Neuronal stem cell (in vitro differentiated cells): ENCODE measurements around the gene B3GALNT2.
A peak's percentile ranks its signal among the peaks of the same experiment; 100 is the strongest.

Source experiments
- DNase-seq: peaks from one replicate; pipeline ENCODE4 v3.0.0-alpha.2; 2013; ENCODE audit warnings: low spot score
- H2AFZ ChIP-seq: one replicate; pipeline ENCODE4 v1.6.1; 2013; ENCODE audit warnings: mild to moderate bottlenecking, low read length, inconsistent platforms
- H2AK5ac ChIP-seq: 2 replicates; pipeline ENCODE4 v1.6.1; 2013; ENCODE audit warnings: low read depth, mild to moderate bottlenecking, inconsistent platforms, low read length, moderate library complexity, mixed read lengths
- H2BK120ac ChIP-seq: 2 replicates; pipeline ENCODE4 v1.6.1; 2013; ENCODE audit warnings: low read depth, mild to moderate bottlenecking, inconsistent platforms, low read length, moderate library complexity, mixed read lengths
- H2BK12ac ChIP-seq: one replicate; pipeline ENCODE4 v1.6.1; 2013; ENCODE audit warnings: low read length, inconsistent platforms
- H2BK15ac ChIP-seq: 2 replicates; pipeline ENCODE4 v1.6.1; 2013; ENCODE audit warnings: mild to moderate bottlenecking, low read length, inconsistent platforms, mixed read lengths
- H2BK5ac ChIP-seq: one replicate; pipeline ENCODE4 v1.6.1; 2013; ENCODE audit warnings: inconsistent platforms, mild to moderate bottlenecking, low read length, moderate library complexity
- H3K14ac ChIP-seq: one replicate; pipeline ENCODE4 v1.6.1; 2013; ENCODE audit warnings: low read length, inconsistent platforms
- H3K18ac ChIP-seq: 2 replicates; pipeline ENCODE4 v1.6.1; 2013; ENCODE audit warnings: low read length, inconsistent platforms
- H3K23ac ChIP-seq: 2 replicates; pipeline ENCODE4 v1.6.1; 2013; ENCODE audit warnings: low read depth, mild to moderate bottlenecking, mixed read lengths, low read length, inconsistent platforms; ENCODE audit not compliant: poor library complexity
- H3K27ac ChIP-seq: replicated peaks from 3 replicates; pipeline ENCODE4 v1.5.1; 2013; ENCODE audit warnings: low read length, inconsistent platforms
- H3K27me3 ChIP-seq, 3 experiments: 2 replicates each; pipeline ENCODE4 v1.6.1; 2013; ENCODE audit warnings: low read length in 3 of 3, mild to moderate bottlenecking in 2 of 3, inconsistent platforms in 1 of 3, low read depth in 1 of 3, mixed read lengths in 1 of 3, moderate library complexity in 1 of 3; ENCODE audit not compliant: control insufficient read depth in 3 of 3, insufficient read depth in 3 of 3
- H3K36me3 ChIP-seq, 2 donors: replicated peaks in 1 of 2; 2 replicates each; pipeline ENCODE4 v1.6.1; 2013; ENCODE audit warnings: low read length in 2 of 2; ENCODE audit not compliant: control insufficient read depth in 2 of 2, insufficient read depth in 2 of 2
- H3K4ac ChIP-seq: 2 replicates; pipeline ENCODE4 v1.6.1; 2013; ENCODE audit warnings: inconsistent platforms, mild to moderate bottlenecking, low read length, moderate library complexity
- H3K4me1 ChIP-seq, 2 donors: 1 replicate in 1 of 2; 2 replicates in 1 of 2; pipeline ENCODE4 v1.6.1; 2013; ENCODE audit warnings: low read length in 2 of 2, low read depth in 1 of 2; ENCODE audit not compliant: control insufficient read depth in 2 of 2, insufficient read depth in 1 of 2
- H3K4me2 ChIP-seq: one replicate; pipeline ENCODE4 v1.6.1; 2013; ENCODE audit warnings: mild to moderate bottlenecking, low read length, inconsistent platforms; ENCODE audit not compliant: insufficient read depth, poor library complexity, severe bottlenecking
- H3K4me3 ChIP-seq, 2 donors: 2 replicates each; pipeline ENCODE4 v1.5.1; 2013; ENCODE audit warnings: low read length in 2 of 2, mild to moderate bottlenecking in 2 of 2, inconsistent platforms in 1 of 2, moderate library complexity in 1 of 2
- H3K79me1 ChIP-seq: one replicate; pipeline ENCODE4 v1.6.1; 2013; ENCODE audit warnings: low read depth, mild to moderate bottlenecking, inconsistent platforms, low read length, moderate library complexity
- H3K9ac ChIP-seq: one replicate; pipeline ENCODE4 v1.6.1; 2013; ENCODE audit warnings: mild to moderate bottlenecking, low read depth, low read length, inconsistent platforms; ENCODE audit not compliant: poor library complexity
- H3K9me3 ChIP-seq, 2 donors: replicated peaks in 1 of 2; 2 replicates each; pipeline versions ENCODE3 to v1.6.1; 2013; ENCODE audit warnings: low read length in 2 of 2, mild to moderate bottlenecking in 2 of 2, inconsistent platforms in 1 of 2, low read depth in 1 of 2, mixed read lengths in 1 of 2, moderate library complexity in 1 of 2; ENCODE audit not compliant: control insufficient read depth in 2 of 2, insufficient read depth in 1 of 2
- H4K8ac ChIP-seq: one replicate; pipeline ENCODE4 v1.6.1; 2013; ENCODE audit warnings: low read depth, mild to moderate bottlenecking, inconsistent platforms, low read length, moderate library complexity
- H4K91ac ChIP-seq: one replicate; pipeline ENCODE4 v1.6.1; 2013; ENCODE audit warnings: low read length, low read depth, mild to moderate bottlenecking, inconsistent platforms; ENCODE audit not compliant: poor library complexity
- WGBS, 2 donors: extraction: QIAGEN DNeasy Blood & Tissue Kit; methylation state at CpG; one replicate each; pipeline ENCODE4 v1.1.7; 2013; ENCODE audit warnings: missing lambda C conversion rate in 2 of 2, mixed read lengths in 1 of 2; ENCODE audit not compliant: insufficient read length in 2 of 2, insufficient replicate concordance in 1 of 2; ENCODE audit errors: extremely low coverage in 2 of 2; 5-methylcytosine and 5-hydroxymethylcytosine counted together

Gene B3GALNT2

GRCh38 chr1:235507623-235508022 lies 3.4 kb upstream of the B3GALNT2 start:
- no peak for DNase-seq
- H4K8ac ChIP-seq: no peak overlapping the region
- no peak overlapping the region for H4K91ac ChIP-seq
- H3K9me3 ChIP-seq: no peaks in the 10 kb centered on the region
- no peak overlapping the region for H2BK15ac ChIP-seq
- no CpG with 5 or more reads among the region's 3 CpGs for WGBS, 2 donors
- no peak overlapping the region for H3K23ac ChIP-seq
- H2BK120ac ChIP-seq: no peak overlapping the region
- H2AFZ ChIP-seq: no peak overlapping the region
- H3K36me3 ChIP-seq: no peaks in the 10 kb centered on the region
- H2BK12ac ChIP-seq: no peak overlapping the region
- no peak overlapping the region for H3K18ac ChIP-seq
- no peak overlapping the region for H2AK5ac ChIP-seq
- no peak overlapping the region for H3K4me3 ChIP-seq
- no peaks in the 10 kb centered on the region for H3K27me3 ChIP-seq
- no peaks in the 10 kb centered on the region for H3K4me1 ChIP-seq
- H2BK5ac ChIP-seq: no peak overlapping the region
- H3K4me2 ChIP-seq: no peak overlapping the region
- no peak overlapping the region for H3K27ac ChIP-seq
- no peaks in the 10 kb centered on the region for H3K79me1 ChIP-seq
- H3K14ac ChIP-seq: no peak overlapping the region
- no peak overlapping the region for H3K4ac ChIP-seq
- H3K9ac ChIP-seq: no peak overlapping the region

GRCh38 chr1:235504494-235505222 lies 406 bp upstream of the B3GALNT2 start:
- Histone ChIP-seq H3K36me3 (peaks cover 0 to 4% of the 10 kb centered on the region in 2 donors), H3K9me3 (no peaks in the 10 kb centered on the region), H3K18ac (peak overlapping the region; percentile 99), H3K9ac (peak overlapping the region; percentile 94), H3K4me1 (peaks cover 0 to 3% of the 10 kb centered on the region in 2 donors), H3K23ac (peak overlapping the region; percentile 91), H4K8ac (no peak overlapping the region), H2AK5ac (no peak overlapping the region), H3K27me3 (no peaks in the 10 kb centered on the region), H2BK12ac (no peak overlapping the region), H4K91ac (no peak overlapping the region), H3K4me3 (peak overlapping the region; percentile 71 to 85), H2AFZ (peak overlapping the region; percentile 94), H3K4ac (no peak overlapping the region), H3K27ac (peak overlapping the region; percentile 97), H2BK5ac (peak overlapping the region; percentile 95), H3K14ac (no peak overlapping the region), H3K79me1 (no peaks in the 10 kb centered on the region), H2BK120ac (peak overlapping the region; percentile 82), H3K4me2 (peak overlapping the region; percentile 78), H2BK15ac (peak overlapping the region; percentile 21)
- peak; percentile 100 for DNase-seq
- no CpG with 5 or more reads among the region's 61 CpGs for WGBS, 2 donors

- Histone ChIP-seq H2BK12ac (no peak overlapping the region), H2AFZ (peak overlapping the region; percentile 93), H3K79me1 (no peaks in the 10 kb centered on the region), H3K9ac (peak overlapping the region; percentile 94), H3K27me3 (no peaks in the 10 kb centered on the region), H3K14ac (peak overlapping the region; percentile 56), H3K4me3 (peak overlapping the region; percentile 71 to 97), H3K4me2 (peak overlapping the region; percentile 69), H3K4me1 (peaks cover 0 to 3% of the 10 kb centered on the region in 2 donors), H3K36me3 (peaks cover 0 to 4% of the 10 kb centered on the region in 2 donors), H3K23ac (peak overlapping the region; percentile 91), H3K4ac (no peak overlapping the region), H3K18ac (peak overlapping the region; percentile 86), H4K8ac (no peak overlapping the region), H4K91ac (no peak overlapping the region), H2BK5ac (no peak overlapping the region), H2BK15ac (no peak overlapping the region), H3K9me3 (no peaks in the 10 kb centered on the region), H3K27ac (peak overlapping the region; percentile 93), H2BK120ac (peak overlapping the region; percentile 61), H2AK5ac (no peak overlapping the region)
- DNase-seq: no peak
- WGBS, 2 donors: no CpG with 5 or more reads among the region's 49 CpGs
Measured at GRCh38 chr1:235503403-235504121, 690 bp downstream of the B3GALNT2 start.
